Right renal pelvis (tissue), 4 donors: ENCODE measurements around the gene SETD5. TPM values are rescaled to one million over a fixed set of nuclear protein-coding genes. Genes with fewer than 3 reads are reported as not detected.
"Not testable (repeated sequence)": the region's sequence is repeated elsewhere in the genome, so short reads cannot be mapped to it uniquely, and the experiment has no call there.

ENCODE experiments used
- DNase-seq, 4 donors: peaks; one replicate each; pipeline ENCODE4 v3.0.0-alpha.2; 2013; ENCODE audit warnings: low read depth in 4 of 4, low spot score in 3 of 4, missing footprints in 1 of 4
- polyA plus RNA-seq, 4 donors: library from polyadenylated mRNA; unstranded; fragments of 120-200 nt; gene quantifications; one replicate each; pipeline ENCODE4 v1.2.1, GENCODE V29; 2013; ENCODE audit not compliant: insufficient read length in 4 of 4

Gene SETD5
- polyA plus RNA-seq, 4 donors = 106 to 125 (median 111) TPM

- no peak for DNase-seq
These were observed 51.2 kb downstream of the SETD5 start for GRCh38 chr3:9448643-9449042.

GRCh38 chr3:9450126-9450525 lies 52.7 kb downstream of the SETD5 start:
- no peak for DNase-seq

- DNase-seq = no peak
These were observed 53.6 kb downstream of the SETD5 start for GRCh38 chr3:9450991-9451390.

- no peak for DNase-seq
These were observed 55.0 kb downstream of the SETD5 start for GRCh38 chr3:9452417-9452816.

- DNase-seq = no peak
These were observed 58.2 kb downstream of the SETD5 start for GRCh38 chr3:9455596-9456131.

GRCh38 chr3:9467451-9467850 lies 70.0 kb downstream of the SETD5 start:
- DNase-seq = no peak

- DNase-seq = no peak
These were observed 71.0 kb downstream of the SETD5 start for GRCh38 chr3:9468460-9468859.

- DNase-seq = no peak
These were observed 72.6 kb downstream of the SETD5 start for GRCh38 chr3:9469986-9470385.

- DNase-seq = no peak
These were observed 76.2 kb downstream of the SETD5 start for GRCh38 chr3:9473496-9474065.

GRCh38 chr3:9474482-9474881 lies 77.1 kb downstream of the SETD5 start:
- no peak for DNase-seq

GRCh38 chr3:9476935-9477334 lies 79.5 kb downstream of the SETD5 start:
- no peak for DNase-seq

- DNase-seq = no peak
These were observed 82.8 kb downstream of the SETD5 start for GRCh38 chr3:9480265-9480664.

- DNase-seq = no peak
These were observed 87.8 kb downstream of the SETD5 start for GRCh38 chr3:9485248-9485647.

- no peak for DNase-seq
These were observed 94.1 kb downstream of the SETD5 start for GRCh38 chr3:9491506-9491905.

- not testable (repeated sequence) for DNase-seq
These were observed 96.6 kb downstream of the SETD5 start for GRCh38 chr3:9494036-9494435.

- no peak for DNase-seq
These were observed 99.5 kb downstream of the SETD5 start for GRCh38 chr3:9496893-9497292.

- DNase-seq = no peak
These were observed 100.6 kb downstream of the SETD5 start for GRCh38 chr3:9497821-9498565.

GRCh38 chr3:9498781-9499180 lies 101.4 kb downstream of the SETD5 start:
- no peak for DNase-seq

GRCh38 chr3:9499455-9500107 lies 102.2 kb downstream of the SETD5 start:
- DNase-seq = no peak

- peak in 3 of 4 donors; percentile 38 to 49 (median 38) for DNase-seq
These were observed 103.0 kb downstream of the SETD5 start for GRCh38 chr3:9500108-9501050.

- DNase-seq = no peak
These were observed 103.8 kb downstream of the SETD5 start for GRCh38 chr3:9501226-9501625.
